ENCODE data around the gene AMFR. TPM values are rescaled to one million over a fixed set of nuclear protein-coding genes. Genes with fewer than 3 reads are reported as not detected.

AMFR gene
- total and polyA plus RNA-seq, 2 of the 13 experiments (the other 11 are each of a cell fraction or from before 2014, with no cell fraction given), result 52.9 to 108 TPM

- no peak for TF ChIP-seq ADNP (CRISPR knock-in tag; IDR thresholded peaks at IDR 0.05)
- no peak for TF ChIP-seq ZBTB20 (CRISPR knock-in tag; IDR thresholded peaks at IDR 0.05; ENCODE audit: borderline replicate concordance, low read depth)
- TF ChIP-seq ZNF777 (CRISPR knock-in tag; IDR thresholded peaks at IDR 0.05), result no peak
- no peak for TF ChIP-seq ZBTB2 (CRISPR knock-in tag; IDR thresholded peaks at IDR 0.05; ENCODE audit: low read depth)
- TF ChIP-seq ZFP82 (CRISPR knock-in tag; IDR thresholded peaks at IDR 0.05; ENCODE audit: borderline replicate concordance), result no peak
- no peak for TF ChIP-seq ZNF574 (CRISPR knock-in tag; IDR thresholded peaks at IDR 0.05)
- no peak for TF ChIP-seq ZNF7 (CRISPR knock-in tag; IDR thresholded peaks at IDR 0.05)
These were observed 93.4 kb downstream of the AMFR start (continued) for GRCh38 chr16:56331915-56332314.

GRCh38 chr16:56331399-56331798 is 93.9 kb downstream of the AMFR start:
- Histone ChIP-seq H3K27ac (ENCODE audit: extremely low read length, insufficient read depth, low read length) (no peak overlapping the region), H3K9me3 (ENCODE audit: low read length) (no peaks in the 10 kb centered on the region), H3K36me3 (replicated peaks in 1 of 2; ENCODE audit: control insufficient read depth in 1 of 2, insufficient read depth in 2 of 2, low read length in 2 of 2) (no peaks in the 10 kb centered on the region), H3K79me2 (ENCODE audit: insufficient read depth, low read length) (no peaks in the 10 kb centered on the region), H3K9ac (ENCODE audit: insufficient read depth, low read depth, low read length) (no peak overlapping the region), H3K4me3 (replicated peaks in 1 of 3; ENCODE audit: insufficient read depth in 1 of 3, low read depth in 2 of 3, low read length in 3 of 3) (no peak overlapping the region), H3K27me3 (ENCODE audit: control insufficient read depth in 1 of 2, insufficient read depth in 2 of 2, low read length in 2 of 2) (peaks cover 5 to 77% of the 10 kb centered on the region in 2 experiments; a peak in 4 of 5 replicates), H4K20me1 (ENCODE audit: insufficient read depth, low read length) (no peaks in the 10 kb centered on the region), H3K4me1 (ENCODE audit: insufficient read depth, low read length) (no peaks in the 10 kb centered on the region), H3K4me2 (ENCODE audit: low read depth, low read length) (no peak overlapping the region), H2AFZ (ENCODE audit: low read length) (no peak overlapping the region)
- FAIRE-seq, result no peak
- ChIA-PET POLR2A (no interaction called here), CTCF (ENCODE audit: low intra/inter-chr PET ratio, low total read pairs) (no interaction called here)
- in situ Hi-C loops (cut with HindIII; ENCODE audit: extremely low pct_ligation_motif_present, low pct_unique_long_range_greater_than_20kb), result no loop called here
- BruUV-seq (replicated peaks), result no TSS peak
- DNase-seq (ENCODE audit: low spot score), result no peak
- ATAC-seq, result no peak
- intact Hi-C loops (cut with micrococcal nuclease; ENCODE audit: unreplicated experiment), result no loop called here
- WGBS (ENCODE audit: low lambda C conversion rate), result 27% methylated on average over 11 of the region's 11 CpGs
- TF ChIP-seq ZFY (CRISPR knock-in tag; IDR thresholded peaks at IDR 0.05), result no peak
- TF ChIP-seq THAP7 (CRISPR knock-in tag; IDR thresholded peaks at IDR 0.05), result no peak
- no peak for TF ChIP-seq GTF2F1 (IDR thresholded peaks at IDR 0.05; ENCODE audit: low read length)
- TF ChIP-seq PPARG (CRISPR knock-in tag; conservative IDR thresholded peaks at IDR 0.05), result no peak
- TF ChIP-seq ZNF253 (CRISPR knock-in tag; IDR thresholded peaks at IDR 0.05; ENCODE audit: borderline replicate concordance), result no peak
- TF ChIP-seq RARA (CRISPR knock-in tag; IDR thresholded peaks at IDR 0.05), result no peak
- TF ChIP-seq HIC2 (CRISPR knock-in tag; IDR thresholded peaks at IDR 0.05; ENCODE audit: low read depth), result no peak
- no peak for TF ChIP-seq ZNF703 (CRISPR knock-in tag; IDR thresholded peaks at IDR 0.05; ENCODE audit: borderline replicate concordance)
- TF ChIP-seq ISX (CRISPR knock-in tag; conservative IDR thresholded peaks at IDR 0.05), result no peak
- TF ChIP-seq HNF4A (CRISPR knock-in tag; IDR thresholded peaks at IDR 0.05), result no peak
- TF ChIP-seq ZNF282 (IDR thresholded peaks at IDR 0.05; ENCODE audit: partially characterized antibody), result no peak
